Keratinocyte (primary cell): Measurements from ENCODE around the gene PHETA1. TPM values are rescaled to one million over a fixed set of nuclear protein-coding genes. Genes with fewer than 3 reads are reported as not detected.

ENCODE experiments used
- DNase-seq: peaks from one replicate; pipeline ENCODE4 v3.0.0-alpha.2; 2011; ENCODE audit warnings: low read depth, missing footprints, low spot score
- FAIRE-seq: peaks from 2 replicates; lab custom pipeline; 2011; peaks lifted over from hg19 to GRCh38; lab: Jason Lieb, UNC
- H2AFZ ChIP-seq: 2 replicates; pipeline ENCODE4 v1.6.0; 2012; ENCODE audit warnings: low read length, control low read depth, inconsistent platforms; ENCODE audit not compliant: control insufficient read depth
- H3K27ac ChIP-seq: 2 replicates; pipeline ENCODE4 v1.5.1; 2011; ENCODE audit warnings: low read length; ENCODE audit not compliant: control insufficient read depth, insufficient read depth
- H3K27me3 ChIP-seq: 3 replicates; pipeline ENCODE4 v1.6.0; 2011; ENCODE audit warnings: low read length; ENCODE audit not compliant: control insufficient read depth, insufficient read depth; ENCODE audit errors: extremely low read depth
- H3K36me3 ChIP-seq, 2 experiments: 2 replicates in 1 of 2; 3 replicates in 1 of 2; pipeline ENCODE4 v1.5.1; 2011; ENCODE audit warnings: low read length in 2 of 2, mild to moderate bottlenecking in 1 of 2; ENCODE audit not compliant: control insufficient read depth in 2 of 2, insufficient read depth in 2 of 2; ENCODE audit errors: extremely low read depth in 1 of 2
- H3K4me1 ChIP-seq: 3 replicates; pipeline ENCODE4 v1.5.1; 2011; ENCODE audit warnings: low read length; ENCODE audit not compliant: control insufficient read depth, insufficient read depth; ENCODE audit errors: extremely low read depth
- H3K4me2 ChIP-seq: 3 replicates; pipeline ENCODE4 v1.6.0; 2011; ENCODE audit warnings: low read depth, low read length; ENCODE audit not compliant: control insufficient read depth, insufficient read depth; ENCODE audit errors: extremely low read depth
- H3K4me3 ChIP-seq, 3 experiments: fragments of 200-600 bp in 1 of 3; sonication (generic) in 1 of 3; 2 replicates in 2 of 3; 3 replicates in 1 of 3; pipeline ENCODE4 v1.5.1; 2011 to 2016; ENCODE audit warnings: low read length in 3 of 3, mild to moderate bottlenecking in 3 of 3, control low read depth in 2 of 3, inconsistent platforms in 1 of 3, low read depth in 1 of 3, mixed read lengths in 1 of 3, mixed run types in 1 of 3, moderate library complexity in 1 of 3; ENCODE audit not compliant: control insufficient read depth in 2 of 3, insufficient read depth in 2 of 3; ENCODE audit errors: extremely low read depth in 1 of 3
- H3K79me2 ChIP-seq: 2 replicates; pipeline ENCODE4 v1.6.0; 2012; ENCODE audit warnings: low read length; ENCODE audit not compliant: control insufficient read depth, insufficient read depth
- H3K9ac ChIP-seq: 3 replicates; pipeline ENCODE4 v1.6.0; 2011; ENCODE audit warnings: low read length; ENCODE audit not compliant: control insufficient read depth, insufficient read depth; ENCODE audit errors: extremely low read depth
- H3K9me1 ChIP-seq: 3 replicates; pipeline ENCODE4 v1.6.0; 2011; ENCODE audit warnings: low read length; ENCODE audit not compliant: control insufficient read depth, insufficient read depth; ENCODE audit errors: extremely low read depth
- H3K9me3 ChIP-seq: 2 replicates; pipeline ENCODE4 v1.5.1; 2012; ENCODE audit warnings: low read depth, low read length; ENCODE audit not compliant: control insufficient read depth
- H4K20me1 ChIP-seq: 3 replicates; pipeline ENCODE4 v1.6.0; 2011; ENCODE audit warnings: low read length; ENCODE audit not compliant: control insufficient read depth, insufficient read depth; ENCODE audit errors: extremely low read depth
- EZH2 ChIP-seq: IDR thresholded peaks from one replicate; pipeline ENCODE4 v1.6.1; 2012; ENCODE audit warnings: inconsistent platforms, mild to moderate bottlenecking, low read length, moderate library complexity
- dilution Hi-C: fragments of 300-500 bp; cut with MboI; formaldehyde crosslinking; loops from one replicate; pipeline ENCODE4 v1.7.0; 2020; ENCODE audit warnings: low sequenced_read_pairs; ENCODE audit not compliant: extremely low pct_ligation_motif_present
- polyA plus RNA-seq, 5 experiments: library from polyadenylated mRNA; depleted of rRNA in 3 of 5; stranded (reverse) in 3 of 5; stranded (forward) in 1 of 5; unstranded in 1 of 5; fragments of >200 nt; gene quantifications; 1 replicate in 1 of 5; 2 replicates in 3 of 5; 3 replicates in 1 of 5; pipeline versions ENCODE4 v1.2.1 to v1.2.3, GENCODE V29; 2011 to 2012; ENCODE audit warnings: missing spikeins in 2 of 5, low read depth in 1 of 5, low replicate concordance in 1 of 5
- TF ChIP-seq, protein P1 (sequence below), 3 experiments: IDR thresholded peaks in 1 of 3; conservative IDR thresholded peaks in 1 of 3; optimal IDR thresholded peaks in 1 of 3; 2 replicates in 2 of 3; 3 replicates in 1 of 3; pipeline versions ENCODE3 to v1.5.1; 2011; ENCODE audit warnings: low read length in 3 of 3, mild to moderate bottlenecking in 3 of 3, moderate library complexity in 2 of 3, control low read depth in 1 of 3, inconsistent platforms in 1 of 3; ENCODE audit not compliant: insufficient read depth in 2 of 3; ENCODE audit errors: extremely low read depth in 1 of 3

The PHETA1 gene
- polyA plus RNA-seq, 1 donor (not counting 4 experiments of a cell fraction or from before 2014, with no cell fraction given) = 1.7 TPM

DNA sequence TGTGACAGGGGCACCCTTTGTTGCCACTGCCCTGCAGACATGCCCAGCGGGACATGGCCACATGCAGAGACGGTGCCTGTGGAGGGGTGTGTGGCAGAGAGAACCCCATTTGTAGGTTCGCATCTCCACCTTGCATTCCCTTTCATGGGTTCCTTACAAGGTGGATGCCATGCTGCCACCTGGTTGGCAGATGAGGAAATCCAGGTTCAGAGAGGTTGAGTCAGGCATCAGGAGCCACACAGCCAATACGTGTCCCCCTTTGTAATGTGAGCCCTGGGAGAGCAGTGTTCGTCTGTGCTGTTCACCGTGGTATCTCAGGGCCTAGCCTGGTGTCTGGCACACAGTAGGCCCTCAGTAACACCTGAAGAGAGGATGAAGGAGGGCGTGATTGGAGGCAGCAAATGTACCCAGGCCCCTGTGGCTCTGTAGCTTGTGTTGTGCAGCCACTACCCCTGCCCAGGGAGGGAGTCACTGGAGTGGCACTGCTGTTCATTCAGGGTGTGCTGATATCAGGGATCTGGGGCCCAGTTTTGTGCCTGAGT, 45.9 kb upstream of the PHETA1 start:
- peaks cover 54% of the 10 kb centered on the region for H3K79me2 ChIP-seq

DNA sequence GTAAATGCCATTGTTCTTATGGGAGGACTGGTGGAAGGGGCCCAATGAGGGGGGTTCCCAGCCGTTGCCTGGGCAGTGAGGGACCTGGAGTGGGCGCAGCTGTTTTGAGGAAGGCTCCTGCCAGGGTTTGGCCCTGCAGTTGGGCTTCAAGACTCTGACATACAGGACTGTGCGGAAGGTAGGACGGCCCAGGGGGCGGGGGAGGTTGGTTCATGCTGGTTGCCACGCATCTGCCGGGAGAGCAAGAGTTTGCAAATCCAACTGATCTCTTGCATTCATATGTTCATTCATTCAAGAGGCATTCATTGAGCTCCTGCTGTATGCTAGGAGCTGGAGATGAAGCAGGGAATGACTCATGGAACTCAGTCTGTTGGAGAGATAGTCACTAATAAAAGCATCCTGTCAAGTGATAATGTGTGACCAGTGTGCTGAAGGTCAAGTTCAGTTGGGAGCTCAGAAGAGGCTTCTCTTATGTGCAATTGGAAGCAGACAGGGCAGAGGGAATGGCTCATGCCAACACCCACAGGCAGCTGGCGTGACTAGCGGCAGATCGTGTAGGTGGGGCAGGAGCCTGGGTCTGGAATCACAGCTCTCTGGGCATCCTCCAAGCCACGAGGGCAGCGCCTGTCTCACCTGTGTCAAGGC, 44.7 kb upstream of the PHETA1 start:
- dilution Hi-C loops = no loop called here
- H3K36me3 ChIP-seq = peaks cover 0 to 12% of the 10 kb centered on the region in 2 experiments
- peaks cover 26% of the 10 kb centered on the region for H3K4me1 ChIP-seq
- H3K9me1 ChIP-seq = peaks cover 4% of the 10 kb centered on the region
- H3K9me3 ChIP-seq = no peaks in the 10 kb centered on the region
- H3K4me3 ChIP-seq = no peak overlapping the region
- no peaks in the 10 kb centered on the region for H3K27me3 ChIP-seq
- peak; percentile 20 for FAIRE-seq
- H3K9ac ChIP-seq = no peak overlapping the region
- H4K20me1 ChIP-seq = peaks cover 14% of the 10 kb centered on the region
- no peak overlapping the region for H3K4me2 ChIP-seq
- no peak overlapping the region for H2AFZ ChIP-seq
- TF ChIP-seq, protein P1, sequence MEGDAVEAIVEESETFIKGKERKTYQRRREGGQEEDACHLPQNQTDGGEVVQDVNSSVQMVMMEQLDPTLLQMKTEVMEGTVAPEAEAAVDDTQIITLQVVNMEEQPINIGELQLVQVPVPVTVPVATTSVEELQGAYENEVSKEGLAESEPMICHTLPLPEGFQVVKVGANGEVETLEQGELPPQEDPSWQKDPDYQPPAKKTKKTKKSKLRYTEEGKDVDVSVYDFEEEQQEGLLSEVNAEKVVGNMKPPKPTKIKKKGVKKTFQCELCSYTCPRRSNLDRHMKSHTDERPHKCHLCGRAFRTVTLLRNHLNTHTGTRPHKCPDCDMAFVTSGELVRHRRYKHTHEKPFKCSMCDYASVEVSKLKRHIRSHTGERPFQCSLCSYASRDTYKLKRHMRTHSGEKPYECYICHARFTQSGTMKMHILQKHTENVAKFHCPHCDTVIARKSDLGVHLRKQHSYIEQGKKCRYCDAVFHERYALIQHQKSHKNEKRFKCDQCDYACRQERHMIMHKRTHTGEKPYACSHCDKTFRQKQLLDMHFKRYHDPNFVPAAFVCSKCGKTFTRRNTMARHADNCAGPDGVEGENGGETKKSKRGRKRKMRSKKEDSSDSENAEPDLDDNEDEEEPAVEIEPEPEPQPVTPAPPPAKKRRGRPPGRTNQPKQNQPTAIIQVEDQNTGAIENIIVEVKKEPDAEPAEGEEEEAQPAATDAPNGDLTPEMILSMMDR (optimal IDR thresholded peaks at IDR 0.05 in 1 of 3, IDR thresholded peaks at IDR 0.05 in 1 of 3, conservative IDR thresholded peaks at IDR 0.05 in 1 of 3; ENCODE audit: extremely low read depth in 1 of 3, insufficient read depth in 2 of 3, low read length in 3 of 3) = no peak
- no peak for TF ChIP-seq EZH2
- no peak overlapping the region for H3K27ac ChIP-seq
- H3K79me2 ChIP-seq = peaks cover 65% of the 10 kb centered on the region
- no peak for DNase-seq

More for the DNA sequence above, 45.9 kb upstream of the PHETA1 start:
- FAIRE-seq = no peak
- no peak overlapping the region for H2AFZ ChIP-seq
- dilution Hi-C loops = no loop called here
- H3K9me1 ChIP-seq = peaks cover 4% of the 10 kb centered on the region
- no peak overlapping the region for H3K9ac ChIP-seq
- H3K4me3 ChIP-seq = no peak overlapping the region
- TF ChIP-seq EZH2 = no peak
- no peak overlapping the region for H3K4me2 ChIP-seq
- peaks cover 14% of the 10 kb centered on the region for H3K4me1 ChIP-seq
- H3K27ac ChIP-seq = no peak overlapping the region
- H3K9me3 ChIP-seq = no peaks in the 10 kb centered on the region
- peaks cover 12% of the 10 kb centered on the region for H4K20me1 ChIP-seq
- no peak for DNase-seq
- H3K27me3 ChIP-seq = no peaks in the 10 kb centered on the region
- H3K36me3 ChIP-seq = peaks cover 0 to 14% of the 10 kb centered on the region in 2 experiments
